Panc1 (cell line): ENCODE measurements around the gene DENND6B.

Source experiments
- POLR2AphosphoS5 ChIP-seq: IDR thresholded peaks from 2 replicates; pipeline ENCODE4 v1.6.1; 2012; ENCODE audit warnings: mild to moderate bottlenecking, low read depth, low read length, moderate library complexity
- TF ChIP-seq, protein P1 (sequence below): fragments of 450-650 bp; IDR thresholded peaks from 2 replicates; pipeline ENCODE4 v1.5.1; 2017; ENCODE audit warnings: mild to moderate bottlenecking
- TF ChIP-seq, protein P2 (sequence below), 2 experiments: IDR thresholded peaks; 2 replicates each; pipeline ENCODE4 v1.6.1; 2011 to 2012; ENCODE audit warnings: low read depth in 2 of 2, control low read depth in 1 of 2, low read length in 1 of 2, mild to moderate bottlenecking in 1 of 2, moderate library complexity in 1 of 2; ENCODE audit not compliant: insufficient read depth in 1 of 2

DNA sequence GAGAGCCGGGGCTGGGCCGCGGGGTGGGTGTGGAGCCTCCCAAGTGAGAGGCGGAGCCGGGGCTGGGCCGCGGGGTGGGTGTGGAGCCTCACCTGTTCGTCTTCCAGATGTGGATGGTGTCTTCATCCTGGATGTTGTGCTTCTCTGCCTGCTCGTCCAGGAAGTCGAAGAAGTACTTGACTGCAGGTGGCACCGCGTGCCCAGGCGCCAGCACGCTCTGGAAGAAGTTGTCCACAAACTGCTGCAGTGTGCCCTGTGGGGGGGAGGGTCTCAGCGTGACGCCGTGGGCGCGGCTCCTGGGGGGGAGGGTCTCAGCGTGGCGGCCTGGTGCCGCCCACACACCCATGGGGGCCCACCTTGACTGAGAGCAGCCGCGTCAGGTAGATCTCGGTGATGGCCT is 49.1 kb downstream of the DENND6B start:
- TF ChIP-seq, protein P1, sequence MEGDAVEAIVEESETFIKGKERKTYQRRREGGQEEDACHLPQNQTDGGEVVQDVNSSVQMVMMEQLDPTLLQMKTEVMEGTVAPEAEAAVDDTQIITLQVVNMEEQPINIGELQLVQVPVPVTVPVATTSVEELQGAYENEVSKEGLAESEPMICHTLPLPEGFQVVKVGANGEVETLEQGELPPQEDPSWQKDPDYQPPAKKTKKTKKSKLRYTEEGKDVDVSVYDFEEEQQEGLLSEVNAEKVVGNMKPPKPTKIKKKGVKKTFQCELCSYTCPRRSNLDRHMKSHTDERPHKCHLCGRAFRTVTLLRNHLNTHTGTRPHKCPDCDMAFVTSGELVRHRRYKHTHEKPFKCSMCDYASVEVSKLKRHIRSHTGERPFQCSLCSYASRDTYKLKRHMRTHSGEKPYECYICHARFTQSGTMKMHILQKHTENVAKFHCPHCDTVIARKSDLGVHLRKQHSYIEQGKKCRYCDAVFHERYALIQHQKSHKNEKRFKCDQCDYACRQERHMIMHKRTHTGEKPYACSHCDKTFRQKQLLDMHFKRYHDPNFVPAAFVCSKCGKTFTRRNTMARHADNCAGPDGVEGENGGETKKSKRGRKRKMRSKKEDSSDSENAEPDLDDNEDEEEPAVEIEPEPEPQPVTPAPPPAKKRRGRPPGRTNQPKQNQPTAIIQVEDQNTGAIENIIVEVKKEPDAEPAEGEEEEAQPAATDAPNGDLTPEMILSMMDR: no peak
- TF ChIP-seq, protein P2, sequence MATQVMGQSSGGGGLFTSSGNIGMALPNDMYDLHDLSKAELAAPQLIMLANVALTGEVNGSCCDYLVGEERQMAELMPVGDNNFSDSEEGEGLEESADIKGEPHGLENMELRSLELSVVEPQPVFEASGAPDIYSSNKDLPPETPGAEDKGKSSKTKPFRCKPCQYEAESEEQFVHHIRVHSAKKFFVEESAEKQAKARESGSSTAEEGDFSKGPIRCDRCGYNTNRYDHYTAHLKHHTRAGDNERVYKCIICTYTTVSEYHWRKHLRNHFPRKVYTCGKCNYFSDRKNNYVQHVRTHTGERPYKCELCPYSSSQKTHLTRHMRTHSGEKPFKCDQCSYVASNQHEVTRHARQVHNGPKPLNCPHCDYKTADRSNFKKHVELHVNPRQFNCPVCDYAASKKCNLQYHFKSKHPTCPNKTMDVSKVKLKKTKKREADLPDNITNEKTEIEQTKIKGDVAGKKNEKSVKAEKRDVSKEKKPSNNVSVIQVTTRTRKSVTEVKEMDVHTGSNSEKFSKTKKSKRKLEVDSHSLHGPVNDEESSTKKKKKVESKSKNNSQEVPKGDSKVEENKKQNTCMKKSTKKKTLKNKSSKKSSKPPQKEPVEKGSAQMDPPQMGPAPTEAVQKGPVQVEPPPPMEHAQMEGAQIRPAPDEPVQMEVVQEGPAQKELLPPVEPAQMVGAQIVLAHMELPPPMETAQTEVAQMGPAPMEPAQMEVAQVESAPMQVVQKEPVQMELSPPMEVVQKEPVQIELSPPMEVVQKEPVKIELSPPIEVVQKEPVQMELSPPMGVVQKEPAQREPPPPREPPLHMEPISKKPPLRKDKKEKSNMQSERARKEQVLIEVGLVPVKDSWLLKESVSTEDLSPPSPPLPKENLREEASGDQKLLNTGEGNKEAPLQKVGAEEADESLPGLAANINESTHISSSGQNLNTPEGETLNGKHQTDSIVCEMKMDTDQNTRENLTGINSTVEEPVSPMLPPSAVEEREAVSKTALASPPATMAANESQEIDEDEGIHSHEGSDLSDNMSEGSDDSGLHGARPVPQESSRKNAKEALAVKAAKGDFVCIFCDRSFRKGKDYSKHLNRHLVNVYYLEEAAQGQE (IDR thresholded peaks at IDR 0.05; ENCODE audit: insufficient read depth in 1 of 2, low read depth in 2 of 2, low read length in 1 of 2): no peak
- TF ChIP-seq POLR2AphosphoS5: no peak
